GM10266 (cell line): ENCODE data around the gene ATP11A.

Experiments
- DNase-seq: peaks from one replicate; pipeline ENCODE4 v3.0.0; 2012; ENCODE audit errors: extremely low spot score
- TF ChIP-seq, protein P1 (sequence below): IDR thresholded peaks from 2 replicates; pipeline ENCODE4 v1.5.1; 2012; ENCODE audit warnings: mild to moderate bottlenecking, low read depth; ENCODE audit not compliant: control insufficient read depth, insufficient read depth; ENCODE audit errors: missing control alignments

Gene ATP11A

DNA sequence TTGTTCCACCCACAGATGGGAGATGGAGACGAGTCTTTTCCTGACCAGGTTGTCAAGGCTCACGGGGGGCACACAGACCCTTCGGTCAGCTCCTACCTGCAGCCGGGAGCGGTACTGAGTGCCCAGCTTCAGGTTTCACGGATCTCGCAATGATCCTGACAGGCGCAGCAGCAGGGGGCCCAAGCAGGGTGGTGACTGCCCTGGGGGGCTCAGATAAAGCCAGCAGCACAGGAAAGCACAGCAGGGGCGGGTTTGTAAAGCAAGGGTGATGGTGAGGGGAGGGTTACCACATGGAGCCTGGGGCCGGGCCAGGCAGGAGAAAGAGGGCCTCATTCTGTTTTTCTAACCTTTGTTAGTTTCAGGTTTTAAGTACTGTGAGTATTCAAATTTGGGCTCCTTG, 41.7 kb upstream of the ATP11A start:
- no peak for DNase-seq
- TF ChIP-seq, protein P1, sequence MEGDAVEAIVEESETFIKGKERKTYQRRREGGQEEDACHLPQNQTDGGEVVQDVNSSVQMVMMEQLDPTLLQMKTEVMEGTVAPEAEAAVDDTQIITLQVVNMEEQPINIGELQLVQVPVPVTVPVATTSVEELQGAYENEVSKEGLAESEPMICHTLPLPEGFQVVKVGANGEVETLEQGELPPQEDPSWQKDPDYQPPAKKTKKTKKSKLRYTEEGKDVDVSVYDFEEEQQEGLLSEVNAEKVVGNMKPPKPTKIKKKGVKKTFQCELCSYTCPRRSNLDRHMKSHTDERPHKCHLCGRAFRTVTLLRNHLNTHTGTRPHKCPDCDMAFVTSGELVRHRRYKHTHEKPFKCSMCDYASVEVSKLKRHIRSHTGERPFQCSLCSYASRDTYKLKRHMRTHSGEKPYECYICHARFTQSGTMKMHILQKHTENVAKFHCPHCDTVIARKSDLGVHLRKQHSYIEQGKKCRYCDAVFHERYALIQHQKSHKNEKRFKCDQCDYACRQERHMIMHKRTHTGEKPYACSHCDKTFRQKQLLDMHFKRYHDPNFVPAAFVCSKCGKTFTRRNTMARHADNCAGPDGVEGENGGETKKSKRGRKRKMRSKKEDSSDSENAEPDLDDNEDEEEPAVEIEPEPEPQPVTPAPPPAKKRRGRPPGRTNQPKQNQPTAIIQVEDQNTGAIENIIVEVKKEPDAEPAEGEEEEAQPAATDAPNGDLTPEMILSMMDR: no peak

DNA sequence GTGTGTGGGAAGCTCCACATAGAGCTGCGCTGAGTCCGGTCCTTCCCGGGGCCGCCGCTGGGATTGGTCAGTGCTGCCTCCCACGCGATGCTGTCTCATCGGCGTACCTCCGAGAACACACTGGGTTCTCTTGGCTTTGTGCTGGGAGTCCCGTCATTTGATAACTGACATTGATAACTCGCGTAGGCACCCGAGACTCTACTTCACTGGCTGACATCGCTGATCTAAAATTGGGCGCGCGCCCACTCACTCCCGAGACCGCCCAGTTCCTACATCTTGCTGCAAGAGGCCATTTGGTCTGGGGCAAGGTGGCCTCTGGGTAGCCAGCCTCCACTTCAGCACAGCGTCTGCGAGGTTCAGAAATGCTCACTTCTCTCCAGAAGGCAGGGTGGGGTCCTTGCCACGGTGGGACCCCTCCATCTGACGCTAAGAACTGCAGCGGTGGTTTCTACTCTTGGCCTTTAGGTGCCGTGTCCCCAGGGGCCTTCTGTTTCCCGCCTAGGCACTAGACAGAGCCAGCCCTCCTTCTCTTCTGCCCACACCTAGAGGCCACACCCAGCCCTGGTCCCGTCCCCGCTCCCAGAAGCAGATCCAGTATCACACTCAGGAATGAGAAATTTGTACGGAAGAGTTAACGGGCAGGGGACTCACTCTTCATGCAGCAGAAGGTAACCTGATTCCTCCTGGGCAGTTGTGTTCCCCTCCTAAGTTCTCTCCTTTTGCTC, 40.7 kb upstream of the ATP11A start:
- TF ChIP-seq, protein P1: no peak

DNA sequence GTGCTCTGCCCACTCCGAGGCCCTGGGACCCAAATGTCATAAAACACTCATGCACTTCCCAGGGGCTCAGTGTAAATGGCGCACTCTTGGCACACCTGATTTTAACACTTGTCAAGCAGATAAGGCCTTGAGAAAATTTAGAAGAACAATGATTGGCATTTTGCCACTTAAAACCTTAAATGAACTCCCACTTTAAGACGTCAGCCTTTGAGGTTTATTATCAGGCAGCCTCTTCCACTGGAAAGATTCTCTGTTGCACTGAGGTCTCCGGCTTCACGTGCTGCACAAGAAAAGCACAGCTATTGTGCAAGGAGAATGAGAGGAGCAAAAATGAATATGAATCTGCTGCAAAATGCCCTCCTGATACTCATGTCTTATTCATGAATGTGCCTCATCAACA, 38.5 kb upstream of the ATP11A start:
- no peak for DNase-seq
- TF ChIP-seq, protein P1: no peak

More for the DNA sequence above, 40.7 kb upstream of the ATP11A start:
- no peak for DNase-seq

DNA sequence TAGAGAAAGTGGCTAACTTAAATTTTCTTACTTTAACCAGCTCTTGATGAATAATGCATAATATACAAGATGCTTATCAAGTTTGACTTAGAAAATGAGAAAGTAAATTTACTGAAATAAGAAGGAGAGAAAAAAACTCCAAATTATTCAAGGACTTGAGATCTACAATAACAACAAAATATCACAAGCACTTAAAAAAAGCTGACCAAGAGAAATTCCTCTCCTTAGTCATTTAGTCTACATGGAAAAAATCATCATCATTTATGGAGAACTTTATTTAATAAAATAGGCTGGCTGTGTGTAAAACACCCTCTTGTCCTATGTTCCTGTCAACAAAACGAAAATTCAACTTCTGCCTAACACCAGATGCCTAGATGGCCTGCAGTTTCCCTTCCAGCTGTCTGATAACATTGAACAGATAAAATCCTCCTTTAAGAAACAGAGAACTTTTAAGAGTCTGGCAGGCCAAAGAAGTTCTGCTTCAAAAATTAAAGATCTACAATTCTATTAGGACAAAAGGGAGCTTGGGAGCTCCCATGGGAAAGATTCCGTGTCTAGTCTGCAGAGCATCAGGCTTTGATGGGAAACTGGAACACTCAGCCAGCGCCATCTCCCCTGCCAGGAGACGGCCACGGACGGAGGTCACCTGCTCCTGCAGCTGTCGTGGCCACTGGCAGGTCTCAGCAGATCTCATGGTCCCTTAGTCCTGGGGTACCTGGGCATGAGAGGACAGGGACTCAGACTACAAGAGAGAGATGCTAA, 37.9 kb upstream of the ATP11A start:
- TF ChIP-seq, protein P1: no peak

DNA sequence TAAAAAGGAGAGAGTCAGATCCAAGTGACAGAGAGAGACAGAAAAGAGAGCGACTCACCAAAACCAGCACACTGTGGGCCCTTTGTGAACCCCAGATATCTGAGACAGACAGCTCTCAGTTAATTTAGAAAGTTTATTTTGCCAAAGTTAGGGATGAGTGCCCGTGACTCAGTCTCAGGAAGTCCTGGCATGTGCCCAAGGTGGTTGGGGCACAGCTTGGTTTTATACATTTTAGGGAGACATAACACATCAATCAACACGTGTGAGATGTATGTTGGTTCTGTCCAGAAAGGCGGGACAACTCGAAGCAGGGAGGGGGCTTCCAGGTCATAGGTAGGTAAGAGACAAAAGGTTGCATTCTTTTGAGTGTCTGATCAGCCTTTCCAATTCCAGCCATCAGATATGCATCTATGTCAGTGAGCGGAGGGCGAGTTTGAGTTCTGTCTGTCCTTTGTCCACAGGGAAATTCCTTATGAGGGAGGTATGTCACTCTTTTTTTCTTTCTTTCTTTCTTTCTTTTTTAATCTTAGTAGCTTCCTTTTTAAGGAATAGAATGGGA, 37.2 kb upstream of the ATP11A start:
- no peak for DNase-seq
- TF ChIP-seq, protein P1: no peak

More for the DNA sequence above, 37.9 kb upstream of the ATP11A start:
- DNase-seq: no peak

DNA sequence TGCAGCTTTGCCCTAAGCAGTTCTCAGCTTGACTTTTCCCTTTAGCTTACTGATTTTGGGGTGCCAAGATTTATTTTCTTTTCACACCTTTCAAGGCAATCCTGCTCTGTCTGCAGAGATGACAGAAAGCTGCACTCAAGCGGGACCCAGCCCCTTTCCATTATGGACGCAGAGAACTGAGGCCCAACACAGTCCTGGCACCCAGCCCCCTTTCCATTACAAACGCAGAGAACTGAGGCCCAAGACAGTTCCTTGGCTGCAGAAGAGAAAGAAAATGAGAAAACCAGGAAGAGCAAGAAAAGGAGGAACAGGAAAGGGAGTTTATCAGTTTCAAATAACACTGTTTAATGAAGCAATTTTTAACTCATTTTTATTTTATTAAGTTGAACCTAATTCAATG, 36.8 kb upstream of the ATP11A start:
- no peak for DNase-seq
- TF ChIP-seq, protein P1: no peak
